Effector memory CD4-positive, alpha-beta T cell (primary cell): ENCODE measurements around the gene RAB40A.

Source experiments
- DNase-seq, 3 donors: peaks; one replicate each; pipeline ENCODE4 v3.0.0-alpha.2; 2020
- H3K27ac ChIP-seq: 2 replicates; pipeline ENCODE4 v1.7.0; 2013; ENCODE audit warnings: mild to moderate bottlenecking, low read length, moderate library complexity; ENCODE audit not compliant: insufficient read depth, poor library complexity, severe bottlenecking
- H3K27me3 ChIP-seq: replicated peaks from 2 replicates; pipeline ENCODE4 v1.7.0; 2013; ENCODE audit warnings: mild to moderate bottlenecking, low read length; ENCODE audit not compliant: insufficient read depth, control insufficient read depth, poor library complexity, severe bottlenecking
- H3K36me3 ChIP-seq: 2 replicates; pipeline ENCODE4 v1.7.0; 2013; ENCODE audit warnings: mild to moderate bottlenecking, low read length, moderate library complexity; ENCODE audit not compliant: control insufficient read depth, insufficient read depth
- H3K4me1 ChIP-seq: 2 replicates; pipeline ENCODE4 v1.7.0; 2013; ENCODE audit warnings: low read length, mild to moderate bottlenecking; ENCODE audit not compliant: control insufficient read depth, insufficient read depth, poor library complexity, severe bottlenecking
- H3K4me3 ChIP-seq: 2 replicates; pipeline ENCODE4 v1.7.0; 2013; ENCODE audit warnings: low read length, low read depth, mild to moderate bottlenecking; ENCODE audit not compliant: insufficient read depth, poor library complexity, severe bottlenecking
- H3K9me3 ChIP-seq: 2 replicates; pipeline ENCODE4 v1.7.0; 2013; ENCODE audit warnings: mild to moderate bottlenecking, low read length, moderate library complexity; ENCODE audit not compliant: control insufficient read depth
- total RNA-seq, 3 donors: gene quantifications; one replicate each; lab custom pipeline; 2026; lab: John Stamatoyannopoulos, UW

RAB40A gene, protein sequence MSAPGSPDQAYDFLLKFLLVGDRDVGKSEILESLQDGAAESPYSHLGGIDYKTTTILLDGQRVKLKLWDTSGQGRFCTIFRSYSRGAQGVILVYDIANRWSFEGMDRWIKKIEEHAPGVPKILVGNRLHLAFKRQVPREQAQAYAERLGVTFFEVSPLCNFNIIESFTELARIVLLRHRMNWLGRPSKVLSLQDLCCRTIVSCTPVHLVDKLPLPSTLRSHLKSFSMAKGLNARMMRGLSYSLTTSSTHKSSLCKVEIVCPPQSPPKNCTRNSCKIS
- total RNA-seq = 0 to 0.09 (median 0) reads per million in 3 donors

DNA sequence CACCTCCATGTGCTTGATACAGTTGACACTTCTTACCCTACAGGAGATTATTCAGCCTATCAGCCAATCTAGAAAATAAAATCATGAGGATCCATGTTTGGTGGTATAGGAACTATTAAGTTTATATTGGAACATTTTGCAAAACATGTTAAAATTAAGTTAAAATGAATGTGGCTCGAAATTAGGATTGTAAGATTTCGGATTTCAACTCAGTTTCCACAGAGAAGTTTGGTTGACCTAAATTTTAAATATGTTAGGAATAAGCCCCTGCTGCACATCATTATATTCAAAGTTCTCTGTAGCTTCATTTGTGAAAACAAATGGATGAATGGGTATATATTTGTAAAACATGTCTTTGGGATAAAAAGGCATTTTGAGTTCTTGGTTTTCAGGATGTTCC, at the start of gene RAB40A:
Gene RAB40A (minus strand): TSS at position 101 of the 400 bp plus-strand sequence. CDS start 18,733 bp downstream, outside the sequence.
- no peaks in the 10 kb centered on the region for H3K9me3 ChIP-seq
- H3K4me3 ChIP-seq = no peak within 1 kb of the TSS
- no peaks in the 10 kb centered on the region for H3K36me3 ChIP-seq
- no peak for DNase-seq
- no peak within 1 kb of the TSS for H3K27ac ChIP-seq
- H3K4me1 ChIP-seq = no peaks in the 10 kb centered on the region
- H3K27me3 ChIP-seq = no peaks in the 10 kb centered on the region

DNA sequence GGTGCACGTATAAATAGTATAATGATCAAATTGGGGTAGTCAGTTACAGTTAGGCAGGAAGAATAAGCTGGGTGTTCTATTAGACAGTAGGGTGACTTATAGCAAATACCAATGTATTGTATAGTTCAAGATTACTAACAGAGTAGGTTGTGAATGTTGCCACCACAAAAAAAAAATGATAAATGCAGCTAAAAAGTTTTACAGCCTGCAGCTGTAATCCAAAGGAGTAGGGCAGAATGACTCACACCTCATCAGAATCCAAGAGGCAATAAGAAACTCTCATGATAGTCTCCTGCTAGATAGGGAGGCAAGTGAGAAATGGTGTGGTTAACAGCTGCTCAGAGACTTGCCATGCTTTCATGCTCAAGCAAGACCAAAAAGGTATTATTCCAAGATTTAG, 46.5 kb upstream of the RAB40A start:
- no peaks in the 10 kb centered on the region for H3K36me3 ChIP-seq
- H3K27me3 ChIP-seq = no peaks in the 10 kb centered on the region
- H3K27ac ChIP-seq = no peak overlapping the region
- no peaks in the 10 kb centered on the region for H3K9me3 ChIP-seq
- DNase-seq = no peak
- H3K4me3 ChIP-seq = no peak overlapping the region
- H3K4me1 ChIP-seq = no peaks in the 10 kb centered on the region

DNA sequence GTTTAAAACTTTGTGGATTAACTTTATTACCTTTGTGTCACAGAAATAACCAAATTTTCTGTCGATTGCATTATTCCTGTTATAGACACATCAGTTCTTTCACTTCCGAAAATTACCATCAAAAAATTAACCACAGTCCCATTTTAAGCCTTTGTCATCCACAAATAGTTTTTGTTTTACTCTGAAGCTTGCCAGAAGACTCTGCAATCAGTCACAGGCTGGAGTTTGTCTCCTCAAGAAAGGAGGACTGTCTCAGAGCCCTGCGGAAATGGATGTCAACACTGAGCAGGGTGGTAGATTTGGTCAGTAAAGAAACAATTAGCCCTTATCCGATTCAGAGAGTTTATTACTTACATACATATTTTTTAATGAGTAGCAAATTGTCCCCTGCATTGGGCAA, 45.9 kb upstream of the RAB40A start:
- Histone ChIP-seq H3K9me3 (no peaks in the 10 kb centered on the region), H3K27ac (no peak overlapping the region), H3K4me3 (no peak overlapping the region), H3K4me1 (no peaks in the 10 kb centered on the region), H3K36me3 (no peaks in the 10 kb centered on the region), H3K27me3 (no peaks in the 10 kb centered on the region)
- no peak for DNase-seq

DNA sequence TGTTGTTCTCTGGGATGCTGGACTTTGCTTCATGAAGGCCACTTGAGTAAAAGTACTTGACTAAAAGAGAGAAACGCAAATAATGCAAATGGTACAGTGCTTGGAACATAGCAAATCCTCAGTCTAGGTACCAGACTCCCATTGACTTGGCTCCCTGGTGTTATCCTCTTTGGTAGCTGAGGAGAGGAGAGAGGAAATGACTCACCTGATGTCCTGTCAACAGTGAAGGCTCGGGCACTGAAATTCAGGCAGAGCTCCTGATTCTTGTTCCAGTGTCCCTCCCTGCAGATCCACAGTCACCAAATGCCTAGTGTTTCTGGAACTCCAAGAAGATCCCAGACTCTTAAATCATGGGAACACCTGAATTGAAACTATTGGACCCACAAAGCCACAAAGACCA, 43.5 kb upstream of the RAB40A start:
- Histone ChIP-seq H3K27me3 (no peaks in the 10 kb centered on the region), H3K27ac (no peak overlapping the region), H3K9me3 (no peaks in the 10 kb centered on the region), H3K4me3 (no peak overlapping the region), H3K4me1 (no peaks in the 10 kb centered on the region), H3K36me3 (no peaks in the 10 kb centered on the region)
- no peak for DNase-seq

DNA sequence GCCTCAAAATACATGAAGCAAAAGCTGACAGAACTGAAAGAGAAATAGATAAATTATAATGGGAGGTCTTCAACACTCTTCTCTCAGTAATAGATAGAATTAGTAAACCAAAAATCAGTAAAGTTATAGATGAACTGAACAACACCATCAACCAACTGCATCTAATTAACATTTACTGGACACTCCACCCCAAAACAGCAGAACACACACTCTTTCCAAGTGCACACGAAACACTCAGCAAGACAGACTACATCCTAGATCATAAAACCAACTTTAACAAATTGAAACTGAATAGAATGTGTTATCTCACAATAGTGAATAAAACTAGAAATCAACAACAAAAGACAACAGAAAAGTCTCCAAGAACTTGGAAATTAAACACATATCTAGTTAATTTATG, 41.0 kb upstream of the RAB40A start:
- no peak overlapping the region for H3K4me3 ChIP-seq

DNA sequence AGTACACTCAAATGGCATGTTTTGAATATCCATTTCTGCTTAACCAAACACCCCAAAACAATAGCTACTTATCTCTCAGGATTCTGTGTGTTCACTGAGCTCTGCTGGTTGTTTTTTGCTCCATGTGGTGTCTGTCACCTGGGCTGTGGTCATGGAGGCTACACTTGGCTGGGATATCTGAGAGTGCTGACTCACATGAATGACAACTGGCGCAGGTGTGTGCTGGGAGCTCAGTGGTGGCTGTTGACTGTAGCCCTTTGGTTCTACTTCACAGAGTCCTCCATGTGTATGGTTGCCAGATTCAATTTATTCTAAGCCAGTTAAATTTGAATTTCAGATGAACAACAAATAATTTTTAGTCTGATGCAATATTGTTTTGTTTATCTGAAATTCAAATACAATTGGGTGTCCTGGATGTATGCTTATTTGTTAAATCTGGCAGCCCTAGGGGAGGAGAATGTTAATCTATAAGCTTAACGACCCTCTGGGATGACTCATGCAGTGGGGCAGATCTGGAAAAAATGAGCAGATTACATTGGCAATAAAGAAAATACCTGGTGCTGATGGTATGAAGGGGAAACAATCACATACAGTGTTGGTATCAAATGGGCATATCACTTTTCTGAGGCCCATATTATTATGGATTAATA, 37.8 kb upstream of the RAB40A start:
- H3K4me1 ChIP-seq = no peaks in the 10 kb centered on the region
- no peak for DNase-seq
- H3K9me3 ChIP-seq = no peaks in the 10 kb centered on the region
- no peak overlapping the region for H3K4me3 ChIP-seq
- no peak overlapping the region for H3K27ac ChIP-seq
- H3K27me3 ChIP-seq = no peaks in the 10 kb centered on the region
- no peaks in the 10 kb centered on the region for H3K36me3 ChIP-seq

More for the DNA sequence above, 41.0 kb upstream of the RAB40A start:
- Histone ChIP-seq H3K27me3 (no peaks in the 10 kb centered on the region), H3K9me3 (no peaks in the 10 kb centered on the region), H3K36me3 (no peaks in the 10 kb centered on the region), H3K27ac (no peak overlapping the region), H3K4me1 (no peaks in the 10 kb centered on the region)
- no peak for DNase-seq

DNA sequence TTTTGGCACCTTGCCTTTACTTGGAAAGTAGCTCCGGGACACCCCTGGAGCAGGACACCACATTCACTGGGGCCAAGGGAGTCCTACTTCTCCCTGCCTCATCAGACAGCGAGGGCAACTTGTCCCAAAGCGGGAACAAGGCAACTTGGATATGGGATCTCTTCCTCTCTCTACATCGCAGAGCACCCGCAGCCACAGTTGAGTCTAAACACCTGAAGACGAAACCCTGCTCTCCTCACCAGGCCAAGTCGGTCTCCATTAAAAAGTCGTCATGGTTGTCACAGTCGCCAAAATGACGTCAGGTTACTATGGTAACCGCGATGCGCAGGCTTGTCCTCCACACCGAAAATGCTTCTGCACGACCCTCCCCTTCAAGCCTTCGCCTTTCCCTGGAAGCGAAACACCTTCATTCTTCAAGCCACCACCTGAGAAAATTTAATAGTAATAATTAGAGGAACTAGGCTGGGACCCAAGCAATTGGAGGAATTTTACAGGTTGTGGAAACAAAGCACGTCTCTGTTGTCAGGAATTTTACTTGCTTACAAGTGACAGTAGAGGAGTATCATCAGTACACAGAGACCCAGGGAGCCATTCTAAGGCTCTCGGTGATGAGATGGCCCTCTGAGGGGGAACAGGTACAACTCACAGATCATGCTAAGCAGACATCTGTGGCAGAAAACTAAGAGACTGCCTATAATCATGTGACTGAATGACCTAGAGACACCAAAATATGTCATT, 35.6 kb upstream of the RAB40A start:
- Histone ChIP-seq H3K27ac (no peak overlapping the region), H3K4me1 (no peaks in the 10 kb centered on the region), H3K36me3 (no peaks in the 10 kb centered on the region), H3K27me3 (no peaks in the 10 kb centered on the region), H3K4me3 (peak overlapping the region; percentile 33), H3K9me3 (no peaks in the 10 kb centered on the region)
- DNase-seq = peak; percentile 24 to 44 (median 33)

DNA sequence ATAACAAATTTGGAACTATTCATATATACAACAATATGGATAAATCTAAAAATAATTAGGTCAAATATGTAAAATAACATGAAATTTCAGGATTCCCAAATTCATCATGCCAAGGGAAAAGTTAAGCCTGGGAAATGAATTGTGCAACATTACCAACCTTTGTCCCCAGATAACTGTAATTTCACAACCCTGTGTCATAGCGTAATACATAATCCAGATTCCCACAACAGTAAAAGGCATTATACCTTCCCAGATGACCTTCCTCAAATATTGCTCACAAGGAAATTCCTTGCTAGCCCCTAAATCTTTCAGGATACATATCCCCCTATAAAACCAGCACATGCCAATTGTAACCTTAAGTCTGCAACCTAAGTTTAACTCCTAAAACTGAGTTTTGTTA, 32.9 kb upstream of the RAB40A start:
- no peak overlapping the region for H3K27ac ChIP-seq
- DNase-seq = no peak

DNA sequence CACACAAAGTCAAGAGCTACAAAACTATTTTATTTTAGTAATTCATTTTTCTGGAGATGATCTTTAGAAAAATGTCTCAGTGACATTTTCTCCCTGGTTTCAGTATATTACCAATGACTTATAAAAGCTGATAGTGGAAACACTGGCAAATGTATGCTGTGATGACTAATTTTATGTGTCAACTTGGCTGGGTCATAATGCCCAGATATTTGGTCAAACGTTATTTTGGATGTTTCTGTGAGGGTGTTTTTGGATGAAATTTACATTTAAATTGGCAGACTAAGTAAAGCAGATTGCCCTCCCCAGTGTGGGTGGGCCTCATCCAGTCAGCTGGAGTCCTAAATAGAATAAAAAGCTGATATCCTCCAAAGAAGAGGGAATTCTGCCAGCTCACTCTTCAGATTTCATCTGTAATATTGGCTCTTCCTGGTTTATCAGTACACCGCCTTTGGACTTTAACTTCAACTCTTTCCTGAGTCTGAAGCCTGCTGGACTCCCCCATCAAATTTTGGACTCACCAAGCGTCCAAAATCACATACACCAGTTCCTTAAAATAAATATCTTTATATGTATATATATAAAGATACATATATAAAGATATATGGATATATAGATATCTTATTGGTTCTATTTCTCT, 31.2 kb upstream of the RAB40A start:
- Histone ChIP-seq H3K27ac (no peak overlapping the region), H3K36me3 (no peaks in the 10 kb centered on the region), H3K4me3 (no peak overlapping the region), H3K9me3 (no peaks in the 10 kb centered on the region), H3K27me3 (no peaks in the 10 kb centered on the region), H3K4me1 (no peaks in the 10 kb centered on the region)
- DNase-seq = no peak

More for the DNA sequence above, 32.9 kb upstream of the RAB40A start:
- Histone ChIP-seq H3K9me3 (no peaks in the 10 kb centered on the region), H3K4me3 (no peak overlapping the region), H3K27me3 (no peaks in the 10 kb centered on the region), H3K4me1 (no peaks in the 10 kb centered on the region), H3K36me3 (no peaks in the 10 kb centered on the region)
